ENCODE data around the gene KLHDC10.

DNA sequence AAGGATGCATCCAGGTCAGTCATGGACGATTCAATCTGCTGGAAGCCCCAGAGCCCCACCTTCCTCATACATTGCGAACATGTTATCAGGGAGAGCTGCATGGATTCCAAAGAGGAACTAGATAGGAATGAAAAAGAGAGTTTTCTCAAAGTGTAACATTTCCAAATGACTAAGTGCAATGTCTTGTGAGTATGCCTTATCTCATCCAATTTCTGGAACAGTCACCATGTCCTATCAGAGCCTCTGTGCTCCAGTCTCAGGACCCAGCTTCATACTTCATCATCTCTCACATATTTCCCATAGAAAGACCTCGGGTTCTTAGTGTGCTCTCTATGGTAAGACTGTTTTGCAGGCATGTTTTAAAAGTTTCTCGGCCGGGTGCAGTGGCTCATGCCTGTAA, 45.9 kb upstream of the KLHDC10 start:
- TF ChIP-seq, protein P1, sequence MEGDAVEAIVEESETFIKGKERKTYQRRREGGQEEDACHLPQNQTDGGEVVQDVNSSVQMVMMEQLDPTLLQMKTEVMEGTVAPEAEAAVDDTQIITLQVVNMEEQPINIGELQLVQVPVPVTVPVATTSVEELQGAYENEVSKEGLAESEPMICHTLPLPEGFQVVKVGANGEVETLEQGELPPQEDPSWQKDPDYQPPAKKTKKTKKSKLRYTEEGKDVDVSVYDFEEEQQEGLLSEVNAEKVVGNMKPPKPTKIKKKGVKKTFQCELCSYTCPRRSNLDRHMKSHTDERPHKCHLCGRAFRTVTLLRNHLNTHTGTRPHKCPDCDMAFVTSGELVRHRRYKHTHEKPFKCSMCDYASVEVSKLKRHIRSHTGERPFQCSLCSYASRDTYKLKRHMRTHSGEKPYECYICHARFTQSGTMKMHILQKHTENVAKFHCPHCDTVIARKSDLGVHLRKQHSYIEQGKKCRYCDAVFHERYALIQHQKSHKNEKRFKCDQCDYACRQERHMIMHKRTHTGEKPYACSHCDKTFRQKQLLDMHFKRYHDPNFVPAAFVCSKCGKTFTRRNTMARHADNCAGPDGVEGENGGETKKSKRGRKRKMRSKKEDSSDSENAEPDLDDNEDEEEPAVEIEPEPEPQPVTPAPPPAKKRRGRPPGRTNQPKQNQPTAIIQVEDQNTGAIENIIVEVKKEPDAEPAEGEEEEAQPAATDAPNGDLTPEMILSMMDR (conservative IDR thresholded peaks at IDR 0.05; ENCODE audit: low read depth in 2 of 2), result no peak
- TF ChIP-seq EZH2 (IDR thresholded peaks at IDR 0.05; ENCODE audit: low read depth, unreplicated experiment), result no peak
